ENCODE results near the gene CCDC154. TPM values are rescaled to one million over a fixed set of nuclear protein-coding genes. Genes with fewer than 3 reads are reported as not detected.
A peak's percentile ranks its signal among the peaks of the same experiment; 100 is the strongest.

CCDC154 gene
- total and polyA plus RNA-seq, 10 of the 15 experiments (the other 5 are each of a cell fraction or from before 2014, with no cell fraction given), result 0.06 to 0.26 (median 0.25) TPM; not detected in 7

DNA sequence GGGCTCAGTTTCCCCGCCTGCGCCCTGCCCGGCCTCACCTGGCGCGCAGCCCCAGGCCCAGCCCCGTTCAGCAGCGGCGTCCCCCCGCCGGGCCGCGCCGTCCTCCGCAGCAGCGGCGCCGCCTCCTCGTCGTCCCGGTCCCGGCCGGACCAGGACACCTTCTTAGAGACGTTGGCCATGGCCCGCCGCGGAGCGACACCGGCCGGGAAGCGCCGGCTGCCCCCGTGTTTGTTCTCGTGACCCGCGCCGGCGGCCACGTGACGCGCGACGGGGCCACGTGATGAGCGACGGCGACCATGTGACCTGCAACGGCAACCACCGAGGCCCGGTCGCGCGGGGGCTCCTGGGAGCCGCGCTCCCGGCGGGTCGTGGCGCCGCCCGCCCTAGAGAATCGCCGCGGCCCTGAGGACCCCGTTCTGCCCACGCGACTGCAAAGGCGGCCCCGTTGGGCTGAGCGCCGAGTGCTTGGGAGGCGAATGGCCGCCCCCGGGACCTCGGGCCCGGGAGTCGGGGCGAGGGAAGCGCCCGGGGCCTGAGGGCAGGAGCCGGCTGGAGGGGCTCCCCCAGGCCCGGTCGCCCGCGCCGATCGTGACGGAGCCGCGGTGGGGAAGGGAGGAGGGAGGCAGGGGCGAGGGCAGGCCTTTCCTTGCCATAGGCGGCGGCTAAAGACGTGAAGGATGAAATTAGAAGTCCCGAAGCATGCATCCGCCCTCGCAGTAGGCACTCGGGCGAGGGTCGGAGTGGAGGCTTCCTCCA lies 30.6 kb upstream of the CCDC154 start, which contains the start of gene CLCN7 (continued):
- TF ChIP-seq FOXM1 (IDR thresholded peaks at IDR 0.05; ENCODE audit: low read depth, low read length), result no peak
- TF ChIP-seq RFX5 (IDR thresholded peaks at IDR 0.05; ENCODE audit: low read depth, low read length), result no peak
- TF ChIP-seq CEBPZ (IDR thresholded peaks at IDR 0.05; ENCODE audit: low read depth, low read length), result no peak
- peak; percentile 67; the same call in 1 of the 2 replicates for TF ChIP-seq IRF3 (IDR thresholded peaks at IDR 0.05)
- TF ChIP-seq ZNF217 (IDR thresholded peaks at IDR 0.05), result 0 out of 2 replicates have a peak, but pooled peaks have one; percentile 46
- no peak for TF ChIP-seq ETV6 (conservative IDR thresholded peaks at IDR 0.05 in 1 of 2, IDR thresholded peaks at IDR 0.05 in 1 of 2; ENCODE audit: borderline replicate concordance in 1 of 2, low read depth in 1 of 2)
- no peak for TF ChIP-seq NFXL1 (IDR thresholded peaks at IDR 0.05; ENCODE audit: borderline replicate concordance)
- 0 out of 2 replicates have a peak, but pooled peaks have one; percentile 49 for TF ChIP-seq RCOR1 (conservative IDR thresholded peaks at IDR 0.05; ENCODE audit: low read depth, low read length)
- TF ChIP-seq BCL3 (IDR thresholded peaks at IDR 0.05; ENCODE audit: borderline replicate concordance, insufficient read depth, low read depth, low read length, poor library complexity, severe bottlenecking), result no peak
- TF ChIP-seq BRCA1 (IDR thresholded peaks at IDR 0.05; ENCODE audit: low read depth, low read length), result no peak
- no peak for TF ChIP-seq ZNF622 (IDR thresholded peaks at IDR 0.05)
- peak; percentile 48 for TF ChIP-seq NR2C1 (IDR thresholded peaks at IDR 0.05)
- TF ChIP-seq SPI1 (IDR thresholded peaks at IDR 0.05; ENCODE audit: borderline replicate concordance, insufficient read depth, low read depth, low read length), result no peak
- no peak for TF ChIP-seq MTA3 (IDR thresholded peaks at IDR 0.05; ENCODE audit: borderline replicate concordance, low read length)
- peak; percentile 84 for TF ChIP-seq PML (IDR thresholded peaks at IDR 0.05; ENCODE audit: low read length)
- peak; percentile 98 for TF ChIP-seq RELA (IDR thresholded peaks at IDR 0.05; ENCODE audit: borderline replicate concordance, partially characterized antibody)
- TF ChIP-seq TARDBP (IDR thresholded peaks at IDR 0.05; ENCODE audit: borderline replicate concordance), result no peak; the same call in 1 of the 2 replicates
- no peak for TF ChIP-seq REST (IDR thresholded peaks at IDR 0.05; ENCODE audit: low read depth, low read length)
- TF ChIP-seq ESRRA (IDR thresholded peaks at IDR 0.05; ENCODE audit: low read length), result no peak
- peak; percentile 52 for TF ChIP-seq CHD2 (IDR thresholded peaks at IDR 0.05; ENCODE audit: borderline replicate concordance, low read depth, low read length)

Data from GM12878 (cell line).